GM19468 (cell line): ENCODE measurements around the gene SHE.
"Not testable (repeated sequence)": the region's sequence is repeated elsewhere in the genome, so short reads cannot be mapped to it uniquely, and the experiment has no call there.

Experiments used
- ATAC-seq: cut with Tn5 transposase; IDR thresholded peaks from one replicate; pipeline ENCODE4 v1.9.1; 2021; ENCODE audit warnings: mild to moderate bottlenecking, moderate library complexity, moderate number of reproducible peaks; ENCODE audit not compliant: unreplicated experiment; ENCODE audit errors: extremely low read depth

The SHE gene

GRCh38 chr1:154517661-154518060, 15.4 kb upstream of the SHE start:
- ATAC-seq = no peak

- no peak for ATAC-seq
Measured at GRCh38 chr1:154514066-154514553, 11.9 kb upstream of the SHE start.

- ATAC-seq = no peak
Measured at GRCh38 chr1:154512760-154513159, 10.5 kb upstream of the SHE start.

- ATAC-seq = no peak
Measured at GRCh38 chr1:154503898-154504297, 1.7 kb upstream of the SHE start.

DNA sequence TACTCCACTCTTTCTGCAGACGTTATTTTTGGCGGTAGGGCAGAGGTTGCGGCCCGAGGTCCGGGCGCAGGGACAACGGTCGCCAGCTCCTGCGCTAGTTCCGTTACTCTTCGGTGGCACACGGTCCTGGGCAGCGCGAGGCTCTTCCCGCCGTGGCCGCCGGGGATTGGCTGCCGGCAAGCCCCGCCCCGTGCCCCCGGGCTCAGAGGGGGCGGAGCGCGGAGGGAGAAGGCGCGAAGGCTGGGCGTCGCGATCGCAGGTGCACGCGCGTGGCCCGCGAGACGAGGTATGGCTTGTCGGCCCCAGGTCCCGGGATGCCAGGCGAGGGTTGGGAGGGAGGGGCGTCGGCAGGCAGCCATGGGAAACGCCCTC, 518 bp upstream of the SHE start:
- no peak for ATAC-seq

DNA sequence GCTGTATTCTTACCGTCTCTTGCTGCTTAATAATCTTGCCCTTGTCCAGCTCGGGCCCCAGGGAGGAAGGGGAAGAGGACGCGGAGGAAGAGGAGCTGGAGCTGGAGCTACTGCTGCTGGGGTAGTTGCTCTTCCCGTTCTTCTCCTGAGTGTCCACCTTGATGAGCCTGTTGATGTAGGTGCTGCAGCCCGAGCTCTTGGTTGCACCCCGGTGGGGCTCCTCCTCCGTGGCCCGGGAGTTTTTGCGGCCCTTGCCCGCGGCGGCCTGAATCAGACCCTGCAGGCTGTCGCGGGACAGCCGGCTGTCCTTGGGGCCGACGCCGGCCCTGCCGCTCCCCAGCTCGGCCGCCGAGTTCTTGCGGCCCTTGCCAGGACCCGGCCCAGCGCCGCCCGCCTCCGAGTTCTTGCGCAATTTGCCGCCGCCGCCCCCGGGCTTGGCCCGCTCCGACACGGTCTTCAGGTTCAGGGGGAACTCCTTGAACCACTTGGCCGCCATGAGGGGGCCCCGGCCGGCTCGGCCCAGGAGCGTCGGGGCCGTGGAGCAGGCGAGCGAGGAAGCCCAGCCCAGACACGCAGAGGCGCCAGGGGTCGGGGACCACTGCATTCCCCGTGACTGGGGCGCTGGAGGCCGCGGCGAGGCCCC, 668 bp downstream of the SHE start:
- no peak for ATAC-seq

DNA sequence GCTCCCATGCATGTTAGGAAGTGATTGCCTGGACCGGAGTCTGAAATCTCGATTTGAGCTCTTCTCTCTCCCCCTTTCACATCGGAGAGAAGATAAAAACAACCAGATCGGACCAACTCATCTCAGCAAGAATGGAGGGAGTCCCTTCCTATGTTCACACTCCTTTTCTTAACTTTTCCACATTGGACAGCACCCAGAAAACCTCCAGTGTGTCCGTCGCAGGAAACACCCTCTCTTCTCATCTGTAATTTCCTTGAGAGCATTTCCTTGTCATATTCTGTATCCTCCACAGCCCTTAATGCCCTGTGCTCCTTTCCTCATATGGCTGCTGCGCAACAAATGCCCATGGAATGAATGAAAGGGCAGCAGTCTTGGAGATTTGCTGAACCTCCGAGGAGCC, 1.7 kb downstream of the SHE start:
- ATAC-seq = no peak

GRCh38 chr1:154499446-154499845, 2.8 kb downstream of the SHE start:
- ATAC-seq = no peak

DNA sequence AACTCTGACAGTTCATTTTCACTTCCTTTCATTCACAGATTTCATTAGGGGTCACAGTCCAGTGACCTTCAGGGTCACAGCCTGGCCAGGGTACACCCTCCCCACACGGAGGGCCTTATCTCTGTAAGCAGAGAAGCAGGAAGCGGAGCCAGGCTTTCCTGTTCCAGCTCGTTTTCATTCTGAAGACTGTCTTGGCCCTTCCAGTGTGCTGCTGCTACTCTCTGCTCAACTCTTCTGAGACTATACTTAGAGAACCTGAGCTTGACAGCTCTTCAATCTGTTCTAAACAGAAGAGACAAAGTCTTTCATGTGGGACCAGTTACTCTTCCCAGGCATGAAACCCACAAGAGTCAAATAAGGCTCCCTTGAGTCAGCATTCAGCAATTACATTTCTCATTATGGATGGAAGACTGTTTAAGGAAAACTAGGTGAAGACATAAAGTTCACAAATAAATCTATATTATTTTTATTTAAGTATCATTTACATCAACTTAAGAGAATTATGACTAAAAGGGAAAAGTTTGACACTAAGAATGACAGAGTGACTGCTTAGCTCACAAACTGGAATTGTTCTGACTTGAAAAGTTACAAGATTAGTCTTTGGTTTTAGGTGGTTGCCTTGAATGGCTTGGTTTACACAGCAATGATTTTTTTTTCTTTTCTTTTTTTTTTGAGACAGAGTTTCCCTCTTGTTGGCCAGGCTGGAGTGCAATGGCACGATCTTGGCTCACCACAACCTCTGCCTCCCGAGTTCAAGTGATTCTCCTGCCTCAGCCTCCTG, 5.0 kb downstream of the SHE start:
- ATAC-seq = no peak

- no peak for ATAC-seq
Measured at GRCh38 chr1:154496383-154496782, 5.8 kb downstream of the SHE start.

DNA sequence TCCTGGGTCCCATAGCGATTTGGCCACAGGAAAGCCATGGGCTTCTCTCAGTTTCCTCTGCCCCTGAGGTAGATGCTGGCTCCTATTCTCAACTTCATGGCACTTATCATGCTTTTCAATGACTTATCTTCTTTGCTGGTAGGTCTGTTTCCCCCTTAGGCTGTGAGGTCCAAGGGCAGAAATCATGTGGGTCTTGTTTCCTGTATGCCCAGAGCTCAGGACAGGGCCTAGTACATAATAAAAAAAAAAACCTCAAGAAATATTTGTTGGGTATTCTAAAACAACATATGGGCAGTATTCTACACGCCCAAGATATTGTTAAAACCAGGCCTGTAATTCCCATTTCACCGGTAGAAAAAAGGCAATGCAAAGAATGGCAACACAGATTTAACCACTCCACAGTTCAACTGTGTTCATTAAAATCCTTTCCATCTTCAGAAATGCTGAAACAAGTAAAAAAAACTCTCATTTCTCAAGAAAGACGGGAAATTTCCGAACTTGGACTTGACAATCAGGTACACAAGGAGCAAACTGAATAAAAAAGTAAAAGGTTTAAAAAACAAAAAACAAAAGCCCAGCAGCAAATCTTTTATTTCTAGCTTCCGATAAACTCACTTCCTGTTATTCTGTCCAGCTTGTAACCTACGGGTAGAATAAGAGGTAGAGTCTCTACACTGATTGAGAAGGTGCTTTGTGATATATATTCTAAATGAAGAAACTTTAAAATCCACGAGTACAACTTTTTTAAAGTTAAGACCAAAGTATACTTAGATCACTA, 6.5 kb downstream of the SHE start:
- no peak for ATAC-seq

DNA sequence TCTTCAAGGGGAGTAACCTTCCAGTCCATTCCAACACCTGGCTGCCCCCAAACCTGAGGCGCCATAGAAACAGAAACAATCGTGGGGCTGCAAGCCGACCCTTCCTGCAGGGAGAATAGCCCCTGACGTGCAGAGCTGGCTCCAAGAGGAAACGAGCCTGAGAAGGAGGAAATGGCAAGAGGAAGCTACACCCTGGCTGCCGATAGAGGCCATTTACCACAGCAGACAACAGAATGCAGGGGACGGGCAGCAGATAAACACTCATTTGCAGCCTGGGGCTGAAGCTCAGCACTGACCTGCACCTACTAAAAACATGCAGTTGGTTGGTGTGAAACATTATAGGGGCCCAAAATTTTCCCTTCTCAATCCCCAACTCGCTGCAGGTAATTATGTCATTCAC, 8.9 kb downstream of the SHE start:
- ATAC-seq = no peak

DNA sequence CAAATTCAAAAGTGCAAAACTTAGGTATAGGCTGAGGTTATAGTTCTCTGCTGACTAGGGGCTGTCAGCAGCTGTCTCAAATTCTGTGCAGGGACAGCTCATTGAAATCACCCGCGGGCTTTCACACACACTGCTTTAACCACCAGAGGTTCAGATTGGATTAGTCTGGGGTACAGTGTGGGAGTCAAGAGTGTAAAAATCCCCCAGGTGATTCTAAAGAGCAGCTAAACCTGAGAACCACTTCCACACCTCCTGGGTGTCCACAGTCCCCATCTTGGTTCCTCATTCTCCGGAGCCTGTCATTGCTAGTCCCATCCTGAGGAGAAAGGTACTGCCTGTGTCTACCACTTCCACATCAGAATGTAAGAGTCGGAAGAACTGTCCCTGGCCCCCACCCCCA, 10.1 kb downstream of the SHE start:
- no peak for ATAC-seq

- no peak for ATAC-seq
Measured at GRCh38 chr1:154490317-154490716, 11.9 kb downstream of the SHE start.

- no peak for ATAC-seq
Measured at GRCh38 chr1:154489695-154490274, 12.4 kb downstream of the SHE start.

GRCh38 chr1:154488922-154489321, 13.3 kb downstream of the SHE start:
- no peak for ATAC-seq

GRCh38 chr1:154486756-154487155, 15.5 kb downstream of the SHE start:
- not testable (repeated sequence) for ATAC-seq

GRCh38 chr1:154485910-154486496, 16.2 kb downstream of the SHE start:
- ATAC-seq = no peak

GRCh38 chr1:154485106-154485505, 17.1 kb downstream of the SHE start:
- ATAC-seq = no peak
